ENCODE results near the gene CEP83.
"Not testable (repeated sequence)": the region's sequence is repeated elsewhere in the genome, so short reads cannot be mapped to it uniquely, and the experiment has no call there.

Gene CEP83

DNA sequence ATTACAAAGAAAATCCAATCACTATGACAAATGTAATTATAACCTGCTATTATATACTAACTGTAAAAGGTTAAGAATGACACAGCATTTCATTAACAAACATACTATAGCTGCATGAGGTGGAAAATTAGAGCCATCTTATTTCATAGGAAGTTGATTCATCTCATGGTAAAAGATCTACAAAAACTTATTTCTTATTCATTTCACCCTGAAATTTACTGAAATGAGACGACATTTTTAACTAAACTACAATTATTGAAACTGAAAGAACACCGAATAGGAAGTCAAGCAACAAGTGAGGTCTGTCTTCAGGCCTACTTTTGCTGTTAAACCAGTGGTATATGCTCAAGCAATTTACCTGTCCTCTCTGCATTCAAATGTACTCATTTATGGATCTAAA is 87.2 kb downstream of the CEP83 start:
- no peak for DNase-seq

DNA sequence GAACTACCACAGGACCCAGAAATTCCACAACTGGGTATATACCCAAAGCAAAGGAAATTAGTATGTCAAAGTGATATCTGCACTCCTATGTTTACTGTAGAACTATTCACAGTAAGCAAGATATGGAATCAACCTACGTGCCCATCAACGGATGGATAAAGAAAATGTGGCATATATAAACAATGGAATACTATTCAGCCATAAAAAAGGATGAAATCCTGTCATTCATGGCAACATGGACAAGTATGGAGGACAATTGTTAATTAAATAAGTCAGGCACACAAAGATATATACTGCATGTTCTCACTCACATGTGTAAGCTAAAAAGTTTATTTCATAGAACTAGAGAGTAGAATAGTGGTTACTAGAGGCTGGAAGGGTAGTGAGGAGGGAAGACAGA is 97.0 kb downstream of the CEP83 start:
- no peak for DNase-seq

DNA sequence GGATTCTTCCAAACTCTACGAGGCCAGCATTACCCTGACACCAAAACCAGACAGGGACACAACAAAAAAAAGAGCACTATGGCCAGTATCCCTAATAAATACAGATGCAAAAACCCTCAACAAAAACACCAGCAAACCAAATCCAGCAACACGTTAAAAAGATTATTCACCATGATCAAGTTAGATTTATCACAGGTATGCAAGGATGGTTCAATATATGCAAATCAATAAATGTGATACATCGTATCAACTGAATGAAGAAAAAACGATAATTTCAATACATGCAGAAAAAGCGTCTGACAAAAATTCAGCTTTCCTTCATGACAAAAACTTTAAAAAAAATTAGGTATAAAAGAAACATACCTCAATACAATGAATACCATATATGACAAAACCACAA is 99.9 kb downstream of the CEP83 start:
- DNase-seq: no peak

DNA sequence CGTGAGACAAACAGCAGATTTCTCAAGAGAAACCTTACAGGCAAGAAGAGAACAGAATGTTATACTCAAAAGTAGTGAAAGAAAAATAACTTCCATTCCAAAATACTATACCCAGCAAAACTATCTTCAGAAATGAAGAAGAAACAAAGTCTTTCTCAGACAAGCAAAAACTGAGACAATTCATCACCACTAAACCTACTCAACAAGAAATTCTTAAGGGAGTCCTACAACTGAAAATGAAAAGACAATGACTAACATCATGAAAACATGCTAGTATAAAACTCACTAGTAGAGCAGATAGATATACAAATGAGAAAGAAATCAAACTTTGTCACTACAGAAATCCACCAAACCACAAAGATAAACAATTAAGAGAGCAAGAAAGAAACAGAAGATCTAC is 106.5 kb downstream of the CEP83 start:
- DNase-seq: no peak

DNA sequence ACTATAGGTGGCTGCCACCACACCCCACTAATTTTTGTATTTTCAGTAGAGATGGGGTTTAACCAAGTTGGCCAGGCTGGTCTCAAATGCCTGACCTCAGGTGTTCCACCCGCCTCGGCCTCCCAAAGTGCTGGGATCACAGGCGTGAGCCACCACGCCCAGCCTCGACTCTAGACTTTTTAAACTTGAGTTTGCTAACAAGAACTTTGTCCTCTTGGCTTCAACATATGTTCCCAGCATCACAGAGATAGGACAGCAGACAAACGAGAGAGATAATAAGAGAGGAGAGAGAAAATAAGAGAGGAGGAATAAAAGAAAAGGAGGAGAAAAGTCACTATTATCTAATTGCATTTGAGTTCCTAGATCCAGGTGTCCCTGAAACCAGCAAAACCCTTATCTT is 119.1 kb downstream of the CEP83 start:
- DNase-seq: no peak

DNA sequence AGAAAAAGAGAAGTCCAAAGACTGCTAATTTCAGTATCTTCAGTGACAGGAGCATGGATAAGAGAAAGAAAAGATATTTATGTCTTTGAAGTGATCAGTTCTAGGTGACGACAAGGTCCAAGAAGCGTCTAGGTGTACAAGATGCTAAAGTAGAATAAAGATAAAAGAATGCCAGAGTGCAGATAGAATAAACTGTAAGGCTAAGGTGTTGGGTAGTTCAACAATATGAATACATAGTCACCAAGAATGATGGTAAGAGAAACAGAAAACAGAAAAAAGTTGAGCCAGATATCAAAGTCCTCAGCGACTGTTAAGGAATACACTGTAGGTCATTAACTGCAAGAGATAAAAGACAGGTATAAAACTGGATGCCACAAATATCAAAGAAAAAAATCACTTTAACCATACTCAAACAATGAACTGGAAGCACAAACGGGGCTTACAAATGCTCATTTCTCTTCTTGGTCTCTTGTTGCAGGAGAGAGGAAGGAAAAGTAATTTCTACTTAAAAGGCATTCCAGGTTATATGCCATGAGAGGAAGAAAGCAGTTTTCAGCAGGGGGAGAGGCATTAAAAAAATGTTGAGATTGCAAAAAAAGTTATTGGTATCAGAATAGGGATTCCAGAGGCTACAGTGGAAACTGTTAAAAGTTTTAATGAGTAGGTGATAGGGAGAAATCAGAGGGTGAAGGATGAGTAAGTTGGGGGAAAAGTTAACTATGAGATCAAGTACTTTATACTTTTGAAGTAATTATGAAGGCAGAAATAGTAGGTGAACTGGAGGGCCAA is 121.5 kb downstream of the CEP83 start:
- no peak for DNase-seq

DNA sequence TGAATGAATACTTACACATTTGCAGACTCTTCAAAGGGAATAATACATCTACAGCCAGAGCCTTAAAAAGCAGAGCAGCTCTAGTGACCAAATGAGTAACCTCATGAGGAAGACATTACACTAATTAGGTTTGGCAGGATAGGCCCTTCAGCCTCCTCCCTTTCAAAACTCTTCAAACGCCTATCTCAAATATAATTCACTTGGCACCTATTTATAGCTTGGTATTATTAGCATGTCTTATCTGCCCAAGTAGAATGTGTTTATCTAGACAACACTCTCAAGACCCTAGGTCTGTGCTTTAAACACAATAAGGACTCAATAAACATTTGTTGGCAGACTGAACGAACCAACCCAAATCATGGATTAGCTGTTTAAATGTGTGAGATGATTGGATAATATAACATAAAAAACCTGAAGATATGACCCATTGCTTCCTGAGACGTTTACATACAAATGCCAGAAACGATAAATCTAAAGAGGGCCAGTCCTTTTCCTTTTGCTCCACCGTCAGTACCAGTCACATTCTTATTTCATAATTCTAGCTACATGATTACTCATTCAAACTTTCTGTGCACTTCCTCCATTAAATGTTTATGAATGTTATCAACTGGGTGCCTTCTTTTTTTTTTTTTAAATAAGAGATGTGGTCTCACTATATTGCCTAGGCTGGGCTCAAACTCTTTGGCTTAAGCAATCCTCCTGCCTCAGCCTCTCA is 123.3 kb downstream of the CEP83 start:
- no peak for DNase-seq

DNA sequence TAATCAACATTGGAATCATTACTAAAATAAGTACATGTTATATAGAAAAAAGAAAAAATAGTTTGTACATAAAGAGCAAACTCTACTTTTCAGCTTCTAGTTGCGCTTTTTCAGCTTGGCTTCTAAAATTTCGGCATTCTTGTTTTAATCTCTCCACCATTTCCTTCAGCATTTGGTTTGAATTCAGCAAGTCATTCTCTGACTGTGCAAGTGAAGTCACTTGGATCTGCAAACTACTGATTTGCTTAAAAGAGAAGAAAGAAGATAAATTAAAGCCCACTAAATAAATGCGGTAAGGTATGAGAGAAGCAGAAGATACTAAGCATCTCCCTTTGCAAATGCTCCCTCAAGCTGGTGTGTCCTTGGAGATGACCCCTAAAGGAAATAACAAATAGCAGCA is 126.3 kb downstream of the CEP83 start:
- no peak for DNase-seq

DNA sequence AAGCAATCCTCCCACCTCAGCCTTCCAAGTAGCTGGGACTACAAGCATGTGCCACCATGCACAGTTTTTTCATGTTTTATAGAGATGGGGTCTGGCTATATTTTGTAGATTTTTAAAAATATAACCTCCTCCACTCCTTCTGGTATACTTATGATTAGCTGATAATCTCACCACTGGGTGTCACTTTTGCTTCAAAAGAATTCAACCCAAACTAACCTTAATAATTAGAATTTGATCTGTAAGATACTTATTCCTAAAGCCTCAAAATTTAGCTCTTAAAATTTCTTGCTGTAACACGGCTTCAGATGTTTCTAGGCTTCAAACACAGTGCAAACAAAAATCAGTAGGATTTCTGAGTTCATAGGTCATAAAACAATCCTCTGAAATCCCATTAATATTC is 130.3 kb downstream of the CEP83 start:
- DNase-seq: no peak

DNA sequence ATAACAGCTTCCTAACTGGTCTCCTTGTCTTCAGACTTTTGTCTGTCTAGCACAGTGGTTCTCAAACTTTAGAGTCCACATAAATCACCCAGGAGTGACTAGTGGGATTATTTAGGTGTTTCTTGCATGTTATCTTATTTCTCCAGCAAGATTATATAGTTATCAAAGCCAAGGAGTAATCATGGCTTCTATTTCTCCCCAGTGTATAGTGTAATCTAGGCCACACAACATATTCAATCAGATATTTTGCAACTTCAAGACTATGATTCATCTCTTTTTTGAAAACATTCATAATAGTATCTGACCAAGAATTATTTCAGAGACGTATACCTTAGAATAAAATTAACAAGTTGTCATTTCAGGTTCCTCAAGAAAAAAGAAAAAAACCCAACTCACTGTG is 131.9 kb downstream of the CEP83 start:
- no peak for DNase-seq

DNA sequence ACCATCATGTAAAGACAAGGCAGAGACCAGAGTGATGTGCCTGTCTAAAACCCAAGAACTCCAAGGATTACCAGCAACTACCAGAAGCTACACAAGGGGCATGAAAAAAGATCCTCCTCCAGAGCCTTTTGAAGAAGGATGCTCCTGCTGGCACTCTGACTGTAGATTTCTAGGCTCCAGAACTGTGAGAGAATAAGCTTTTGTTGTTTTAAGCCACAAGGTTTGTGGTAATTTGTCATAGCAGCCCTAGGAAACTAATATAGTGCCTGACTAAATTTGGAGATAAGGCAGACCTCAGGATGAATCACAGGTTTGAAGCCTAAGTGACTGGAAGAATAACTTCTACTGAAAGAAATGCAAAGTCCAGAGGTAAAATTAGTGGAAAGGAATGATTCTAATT is 132.9 kb downstream of the CEP83 start:
- DNase-seq: no peak

DNA sequence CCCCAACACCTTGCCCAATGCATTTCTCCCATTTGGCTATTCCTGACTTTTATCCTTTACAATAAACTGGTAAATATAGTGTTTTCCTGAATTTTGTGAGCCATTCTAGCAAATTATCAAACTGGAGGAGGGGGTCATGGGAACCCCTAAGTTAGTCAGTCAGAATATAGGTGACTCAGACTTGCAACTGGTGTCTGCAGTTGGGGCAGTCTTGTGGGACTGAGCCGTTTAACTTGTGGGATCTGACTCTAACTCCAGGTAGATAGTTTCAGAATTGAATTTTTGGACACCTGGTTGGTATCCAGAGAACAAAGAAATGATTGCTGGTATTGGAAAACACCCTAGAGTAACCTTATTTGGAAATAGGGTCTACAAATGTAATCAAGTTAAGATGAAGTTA is 133.4 kb downstream of the CEP83 start:
- no peak for DNase-seq

DNA sequence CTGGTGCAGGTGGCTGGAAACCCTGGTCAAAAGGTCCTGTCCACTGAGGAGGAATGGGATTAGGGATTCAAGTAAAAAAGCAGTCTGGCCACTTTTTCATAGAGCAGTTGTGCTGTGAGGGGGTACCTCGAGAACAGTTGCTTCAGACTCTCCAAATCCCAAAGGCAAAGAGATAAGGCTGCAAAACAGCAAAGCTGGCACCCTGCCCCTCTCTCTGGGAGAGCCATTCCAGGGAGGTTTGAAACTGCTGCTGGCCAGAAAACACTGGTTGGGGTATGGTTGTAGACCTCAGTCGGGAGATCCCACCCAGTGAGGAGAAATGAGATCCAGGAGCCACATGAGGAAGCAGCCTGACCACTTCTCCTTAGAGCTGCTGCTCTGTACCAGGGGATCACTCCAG is 137.3 kb downstream of the CEP83 start:
- no peak for DNase-seq

DNA sequence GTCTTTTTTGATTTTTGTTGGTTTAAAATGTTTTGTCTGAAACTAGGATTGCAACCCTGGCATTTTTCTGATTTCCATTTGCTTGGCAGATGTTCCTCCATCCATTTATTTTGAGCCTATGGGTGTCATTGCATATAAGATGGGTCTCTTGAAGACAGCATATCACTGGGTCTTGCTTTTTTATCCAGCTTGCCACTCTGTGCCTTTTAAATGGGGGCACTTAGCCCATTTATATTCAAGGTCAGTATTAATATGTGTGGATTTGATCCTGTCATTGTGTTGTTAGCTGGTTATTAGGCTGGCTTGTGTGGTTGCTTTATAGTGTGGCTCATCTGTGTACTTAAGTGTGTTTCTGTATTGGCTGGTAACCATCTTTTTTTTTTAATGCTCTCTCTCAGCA is 139.6 kb downstream of the CEP83 start:
- no peak for DNase-seq

DNA sequence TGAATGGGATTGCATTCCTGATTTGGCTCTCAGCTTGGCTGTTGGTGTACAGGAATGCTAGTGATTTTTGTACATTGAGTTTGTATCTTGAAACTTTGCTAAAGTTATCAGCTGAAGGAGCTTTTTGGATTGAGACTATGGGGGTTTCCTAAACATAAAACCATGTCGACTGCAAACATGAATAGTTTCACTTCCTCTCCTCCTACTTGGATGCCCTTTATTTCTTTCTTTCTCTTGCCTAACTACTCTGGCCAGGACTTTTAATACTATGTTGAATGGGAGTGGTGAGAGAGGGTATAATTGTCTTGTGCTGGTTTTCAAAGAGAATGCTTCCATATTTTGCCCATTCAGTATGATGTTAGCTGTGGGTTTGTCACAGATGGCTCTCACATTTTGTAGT is 141.5 kb downstream of the CEP83 start:
- DNase-seq: no peak

DNA sequence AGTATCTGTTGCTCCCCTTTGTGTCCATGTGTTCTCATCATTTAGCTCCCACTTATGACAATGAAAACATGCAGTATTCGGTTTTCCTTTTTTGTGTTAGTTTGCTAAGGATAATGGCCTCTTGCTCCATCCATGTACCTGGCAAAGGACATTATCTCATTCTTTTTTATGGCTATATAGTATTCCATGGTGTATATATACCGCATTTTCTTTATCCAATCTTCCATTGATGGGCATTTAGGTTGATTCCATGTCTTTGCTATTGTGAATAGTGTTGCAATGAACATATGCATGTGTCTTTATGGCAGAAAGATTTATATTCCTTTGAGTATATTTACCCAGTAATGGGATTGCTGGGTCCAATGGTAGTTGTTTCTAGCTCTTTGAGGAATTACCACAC is 143.1 kb downstream of the CEP83 start:
- DNase-seq: not testable (repeated sequence)

DNA sequence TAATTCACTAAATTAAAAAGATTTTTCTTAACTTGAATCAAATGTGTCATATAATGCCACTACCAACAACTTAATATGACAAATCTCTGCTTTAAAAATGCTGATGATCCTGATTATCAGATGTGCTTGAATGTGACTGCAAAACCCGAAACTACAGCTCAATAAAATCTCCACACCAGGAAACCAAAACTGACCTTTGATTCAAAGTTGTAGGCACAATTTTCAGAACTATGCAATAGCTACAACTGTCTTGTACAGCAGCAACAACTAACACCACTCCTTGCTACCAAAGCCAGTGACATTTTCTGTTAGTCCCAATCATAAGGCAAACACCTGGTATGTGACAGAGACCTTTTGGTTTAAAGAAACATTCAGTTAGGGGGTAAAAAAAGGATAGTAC is 147.3 kb downstream of the CEP83 start:
- no peak for DNase-seq

DNA sequence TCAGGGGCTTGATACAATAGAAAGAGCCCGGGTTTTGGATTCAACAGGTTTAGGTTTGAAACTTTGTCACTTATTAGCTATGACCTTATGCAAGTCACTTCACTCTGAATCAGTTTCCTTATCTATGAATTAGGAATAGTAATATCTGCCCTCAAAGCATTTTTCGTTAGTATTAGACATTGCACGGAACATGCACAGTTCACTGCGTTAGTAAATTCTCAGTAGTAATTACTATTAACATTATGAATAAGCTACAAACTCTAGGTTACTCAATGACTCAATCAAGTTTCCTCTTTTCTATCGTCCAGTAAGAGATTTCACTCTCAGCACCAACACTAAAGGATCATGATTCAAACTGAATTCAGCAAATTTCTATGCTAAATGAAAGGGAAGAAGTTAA is 150.3 kb downstream of the CEP83 start:
- no peak for DNase-seq

DNA sequence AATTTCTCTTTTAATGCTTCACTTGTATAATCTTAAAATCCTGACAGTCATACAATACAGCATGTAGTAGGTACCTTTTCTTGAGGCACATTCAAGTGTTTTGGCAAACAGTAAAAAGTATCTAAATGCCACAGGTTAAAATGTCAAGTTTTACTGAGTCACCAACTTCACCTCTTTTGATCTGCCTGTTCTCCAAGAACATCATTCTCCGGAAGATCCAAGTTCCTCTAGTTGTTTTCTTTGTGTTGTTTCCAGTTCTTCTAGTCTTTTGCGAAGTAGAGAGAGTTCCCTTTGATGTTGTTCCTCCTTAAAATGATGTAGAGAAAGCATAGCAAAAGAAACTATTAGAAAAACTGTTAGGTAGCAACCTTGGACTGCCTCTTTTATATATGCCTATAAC is 151.1 kb downstream of the CEP83 start:
- DNase-seq: no peak

DNA sequence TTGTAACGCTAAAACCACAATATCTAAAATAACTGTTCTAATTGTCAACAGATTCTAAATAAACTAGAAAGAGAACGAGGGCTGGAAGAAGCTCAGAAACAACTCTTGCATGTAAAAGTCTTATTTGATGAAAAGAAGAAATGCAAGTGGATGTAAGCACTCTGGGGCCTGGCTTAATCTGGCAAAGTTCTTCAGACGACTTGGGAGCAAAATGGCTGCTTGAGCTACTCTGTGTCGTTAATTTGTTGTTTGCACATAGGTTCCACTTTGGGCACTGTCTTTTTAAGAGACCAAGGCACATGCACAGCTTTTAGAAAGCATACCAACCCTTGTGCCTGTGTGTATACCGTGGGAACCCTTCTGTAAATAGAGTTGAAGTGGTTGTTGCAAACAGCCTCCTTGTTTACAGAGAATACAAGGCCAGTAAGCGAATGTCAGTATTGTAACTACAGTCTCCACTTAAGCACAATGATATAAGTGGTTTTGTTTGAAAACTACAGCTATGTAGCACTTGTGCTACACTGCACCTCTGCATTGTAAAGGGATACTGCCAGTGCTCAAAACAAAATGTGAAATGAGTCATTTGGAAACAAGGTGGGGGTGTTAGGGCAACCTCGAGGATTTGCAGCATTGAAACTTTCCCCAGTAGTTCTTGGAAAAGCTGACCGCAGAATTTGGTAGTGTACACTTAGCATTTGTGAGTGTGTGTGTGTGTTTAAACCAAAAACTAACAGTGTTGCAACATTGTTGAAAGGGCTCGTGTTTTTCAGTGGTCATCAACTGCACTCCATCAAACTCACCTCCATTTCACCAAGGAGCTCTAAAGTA is 154.3 kb downstream of the CEP83 start:
- DNase-seq: no peak

DNA sequence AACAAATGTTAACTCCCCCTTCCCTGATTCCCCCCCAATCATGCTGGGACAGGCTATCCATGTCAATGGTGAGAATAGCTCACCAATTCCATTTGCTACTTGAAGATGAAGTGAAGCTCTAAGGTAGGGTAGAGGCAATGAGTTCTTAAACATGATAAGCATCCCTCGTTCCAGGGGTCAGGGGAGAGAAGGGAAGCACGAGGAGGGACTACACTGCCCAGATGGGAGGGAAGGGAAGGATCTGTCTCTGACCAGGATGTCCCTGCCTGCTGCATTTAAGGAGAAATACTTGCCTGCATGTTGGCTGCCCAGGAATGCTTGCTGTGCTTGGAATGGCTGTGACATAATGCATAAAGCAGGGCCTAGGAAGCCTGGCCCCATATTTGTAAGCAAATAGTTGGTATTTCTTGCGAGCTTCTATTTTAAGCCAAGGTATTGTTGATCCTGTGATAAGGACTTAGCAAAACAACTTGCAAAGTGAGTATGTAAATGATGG is 155.1 kb downstream of the CEP83 start:
- DNase-seq: no peak

DNA sequence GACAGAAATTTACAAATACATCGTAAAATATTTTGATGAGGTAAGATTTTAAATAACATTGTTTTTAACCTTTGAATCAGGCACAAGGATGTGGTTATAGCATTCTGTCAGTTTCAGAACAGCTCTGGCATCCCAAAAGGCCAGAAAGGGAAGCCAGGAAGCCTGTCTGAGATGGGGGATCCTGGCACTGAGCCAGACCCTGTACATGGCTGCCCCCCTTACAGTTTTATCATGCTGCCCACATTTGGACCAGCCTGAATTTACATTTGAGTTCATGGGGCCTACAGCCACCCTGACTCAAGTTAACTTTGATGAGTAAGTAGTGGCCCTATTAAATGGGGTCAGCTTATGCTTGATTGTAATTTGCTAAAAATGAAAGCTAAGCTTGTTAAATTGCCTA is 155.7 kb downstream of the CEP83 start:
- no peak for DNase-seq

DNA sequence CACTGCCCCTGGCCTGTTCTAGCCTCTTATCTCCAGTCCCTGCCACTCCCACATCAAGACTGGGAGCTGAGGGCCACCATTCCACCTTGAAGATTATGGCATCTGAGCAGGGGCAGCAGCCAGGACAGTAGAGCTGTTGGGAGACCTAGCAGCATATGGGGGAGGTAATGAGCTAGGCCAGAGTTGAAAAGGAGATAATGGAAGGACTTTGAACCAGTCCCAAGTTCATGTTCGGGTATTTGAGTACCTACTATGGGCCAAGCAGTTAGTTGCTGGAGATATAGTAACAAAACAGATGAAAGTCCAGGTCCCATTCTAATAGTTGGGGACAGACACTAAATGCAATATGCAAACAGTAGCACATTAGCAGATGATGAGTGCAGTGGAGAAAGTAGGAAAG is 159.8 kb downstream of the CEP83 start:
- no peak for DNase-seq
